Measurements from ENCODE around the gene LANCL2.

- no peak for TF ChIP-seq CTCF (IDR thresholded peaks at IDR 0.05)
- TF ChIP-seq EZH2 (IDR thresholded peaks at IDR 0.05), result no peak
Observed at GRCh38 chr7:55449992-55450535, 84.9 kb downstream of the LANCL2 start.

Measured in neural progenitor cell (in vitro differentiated cells).